Stimulated activated naive CD8-positive, alpha-beta T cell treated with anti-CD3 and anti-CD28 coated beads, Interleukin-15, amount 100 ng/mL, for 72 hours (primary cell): ENCODE measurements around the gene TDRD9.

Source experiments
- ATAC-seq: fragments of 150-1000 bp; cut with Tn5 transposase; 2 replicates; pipeline ENCODE4 v1.10.0; 2021; ENCODE audit warnings: mild to moderate bottlenecking, moderate library complexity
- DNase-seq, 2 donors: peaks; one replicate each; pipeline ENCODE4 v3.0.0; 2021 to 2022
- H3K27ac Mint-ChIP-seq, 2 donors: one replicate each; pipeline ENCODE4 v1.8.0; 2022; ENCODE audit warnings: mild to moderate bottlenecking in 2 of 2, mixed read lengths in 2 of 2, moderate library complexity in 2 of 2
- H3K27me3 Mint-ChIP-seq: one replicate; pipeline ENCODE4 v1.8.0; 2022; ENCODE audit warnings: mixed read lengths
- H3K4me1 Mint-ChIP-seq: one replicate; pipeline ENCODE4 v1.8.0; 2022; ENCODE audit warnings: mild to moderate bottlenecking, mixed read lengths
- H3K4me3 Mint-ChIP-seq, 2 donors: one replicate each; pipeline ENCODE4 v1.8.0; 2022; ENCODE audit warnings: mild to moderate bottlenecking in 2 of 2, mixed read lengths in 2 of 2, moderate library complexity in 1 of 2
- H3K9me3 Mint-ChIP-seq, 2 donors: one replicate each; pipeline ENCODE4 v1.8.0; 2022; ENCODE audit warnings: mixed read lengths in 2 of 2

Gene TDRD9

GRCh38 chr14:104014764-104015163, 86.5 kb downstream of the TDRD9 start:
- Mint-ChIP-seq H3K9me3 (no peaks in the 10 kb centered on the region), H3K4me1 (no peaks in the 10 kb centered on the region), H3K4me3 (no peak overlapping the region), H3K27ac (no peak overlapping the region), H3K27me3 (peaks cover 15% of the 10 kb centered on the region)
- DNase-seq, result no peak
- ATAC-seq, result no peak

- Mint-ChIP-seq H3K27me3 (peaks cover 32% of the 10 kb centered on the region), H3K27ac (no peak overlapping the region), H3K9me3 (no peaks in the 10 kb centered on the region), H3K4me3 (no peak overlapping the region), H3K4me1 (no peaks in the 10 kb centered on the region)
- DNase-seq, result no peak
- no peak for ATAC-seq
Measured at GRCh38 chr14:104016873-104017650, 88.8 kb downstream of the TDRD9 start.

GRCh38 chr14:104019029-104019428, 90.8 kb downstream of the TDRD9 start:
- Mint-ChIP-seq H3K9me3 (no peaks in the 10 kb centered on the region), H3K4me1 (no peaks in the 10 kb centered on the region), H3K4me3 (no peak overlapping the region), H3K27ac (no peak overlapping the region), H3K27me3 (peaks cover 39% of the 10 kb centered on the region)
- DNase-seq, result no peak
- no peak for ATAC-seq

- Mint-ChIP-seq H3K27me3 (peaks cover 39% of the 10 kb centered on the region), H3K9me3 (no peaks in the 10 kb centered on the region), H3K4me3 (no peak overlapping the region), H3K4me1 (no peaks in the 10 kb centered on the region), H3K27ac (no peak overlapping the region)
- ATAC-seq (no peak), DNase-seq (no peak)
Measured at GRCh38 chr14:104019806-104020205, 91.5 kb downstream of the TDRD9 start.

- Mint-ChIP-seq H3K4me3 (no peak overlapping the region), H3K9me3 (no peaks in the 10 kb centered on the region), H3K27me3 (peaks cover 38% of the 10 kb centered on the region), H3K27ac (no peak overlapping the region), H3K4me1 (no peaks in the 10 kb centered on the region)
- ATAC-seq (no peak), DNase-seq (no peak)
Measured at GRCh38 chr14:104020471-104020870, 92.2 kb downstream of the TDRD9 start.

GRCh38 chr14:104023325-104024055, 95.2 kb downstream of the TDRD9 start:
- Mint-ChIP-seq H3K27ac (peak overlapping the region in 1 of 2 donors; percentile 41), H3K4me3 (no peak overlapping the region), H3K4me1 (no peaks in the 10 kb centered on the region), H3K27me3 (peaks cover 40% of the 10 kb centered on the region), H3K9me3 (no peaks in the 10 kb centered on the region)
- DNase-seq (no peak), ATAC-seq (no peak)

- no peak for ATAC-seq
- no peaks in the 10 kb centered on the region for H3K9me3 Mint-ChIP-seq
- DNase-seq, result no peak
- no peak overlapping the region for H3K27ac Mint-ChIP-seq
- no peaks in the 10 kb centered on the region for H3K4me1 Mint-ChIP-seq
- H3K27me3 Mint-ChIP-seq, result peaks cover 40% of the 10 kb centered on the region
- no peak overlapping the region for H3K4me3 Mint-ChIP-seq
Measured at GRCh38 chr14:104025534-104025933, 97.3 kb downstream of the TDRD9 start.

- DNase-seq (no peak), ATAC-seq (no peak)
- peaks cover 35% of the 10 kb centered on the region for H3K27me3 Mint-ChIP-seq
- no peaks in the 10 kb centered on the region for H3K4me1 Mint-ChIP-seq
- H3K27ac Mint-ChIP-seq, result no peak overlapping the region
- H3K9me3 Mint-ChIP-seq, result no peaks in the 10 kb centered on the region
- H3K4me3 Mint-ChIP-seq, result no peak overlapping the region
Measured at GRCh38 chr14:104026024-104026423, 97.8 kb downstream of the TDRD9 start.

GRCh38 chr14:104030958-104031357, 102.7 kb downstream of the TDRD9 start:
- H3K4me1 Mint-ChIP-seq, result no peaks in the 10 kb centered on the region
- no peak overlapping the region for H3K27ac Mint-ChIP-seq
- peaks cover 42% of the 10 kb centered on the region for H3K27me3 Mint-ChIP-seq
- DNase-seq (no peak), ATAC-seq (no peak)
- no peaks in the 10 kb centered on the region for H3K9me3 Mint-ChIP-seq
- H3K4me3 Mint-ChIP-seq, result no peak overlapping the region

GRCh38 chr14:104031384-104031783, 103.1 kb downstream of the TDRD9 start:
- H3K4me1 Mint-ChIP-seq, result no peaks in the 10 kb centered on the region
- H3K4me3 Mint-ChIP-seq, result no peak overlapping the region
- ATAC-seq (no peak), DNase-seq (no peak)
- peaks cover 42% of the 10 kb centered on the region for H3K27me3 Mint-ChIP-seq
- H3K27ac Mint-ChIP-seq, result no peak overlapping the region
- no peaks in the 10 kb centered on the region for H3K9me3 Mint-ChIP-seq

GRCh38 chr14:104034976-104035699, 106.9 kb downstream of the TDRD9 start:
- H3K4me1 Mint-ChIP-seq, result no peaks in the 10 kb centered on the region
- no peak overlapping the region for H3K4me3 Mint-ChIP-seq
- no peak overlapping the region for H3K27ac Mint-ChIP-seq
- ATAC-seq (no peak), DNase-seq (no peak)
- peaks cover 33% of the 10 kb centered on the region for H3K27me3 Mint-ChIP-seq
- H3K9me3 Mint-ChIP-seq, result no peaks in the 10 kb centered on the region

- peaks cover 43% of the 10 kb centered on the region for H3K27me3 Mint-ChIP-seq
- H3K27ac Mint-ChIP-seq, result no peak overlapping the region
- H3K9me3 Mint-ChIP-seq, result no peaks in the 10 kb centered on the region
- no peak overlapping the region for H3K4me3 Mint-ChIP-seq
- ATAC-seq (no peak), DNase-seq (no peak)
- H3K4me1 Mint-ChIP-seq, result no peaks in the 10 kb centered on the region
Measured at GRCh38 chr14:104036212-104036611, 108.0 kb downstream of the TDRD9 start.

GRCh38 chr14:104037074-104037473, 108.8 kb downstream of the TDRD9 start:
- ATAC-seq (no peak), DNase-seq (no peak)
- Mint-ChIP-seq H3K27ac (no peak overlapping the region), H3K27me3 (peaks cover 52% of the 10 kb centered on the region), H3K4me3 (no peak overlapping the region), H3K4me1 (no peaks in the 10 kb centered on the region), H3K9me3 (no peaks in the 10 kb centered on the region)

GRCh38 chr14:104037903-104038302, 109.6 kb downstream of the TDRD9 start:
- no peaks in the 10 kb centered on the region for H3K9me3 Mint-ChIP-seq
- peaks cover 47% of the 10 kb centered on the region for H3K27me3 Mint-ChIP-seq
- H3K4me1 Mint-ChIP-seq, result no peaks in the 10 kb centered on the region
- no peak overlapping the region for H3K27ac Mint-ChIP-seq
- no peak for ATAC-seq
- H3K4me3 Mint-ChIP-seq, result no peak overlapping the region
- no peak for DNase-seq

- Mint-ChIP-seq H3K27me3 (peaks cover 39% of the 10 kb centered on the region), H3K9me3 (no peaks in the 10 kb centered on the region), H3K4me1 (no peaks in the 10 kb centered on the region), H3K4me3 (no peak overlapping the region), H3K27ac (no peak overlapping the region)
- no peak for DNase-seq
- ATAC-seq, result no peak
Measured at GRCh38 chr14:104039214-104039613, 111.0 kb downstream of the TDRD9 start.

- no peaks in the 10 kb centered on the region for H3K4me1 Mint-ChIP-seq
- no peak for DNase-seq
- no peak overlapping the region for H3K4me3 Mint-ChIP-seq
- peaks cover 30% of the 10 kb centered on the region for H3K27me3 Mint-ChIP-seq
- ATAC-seq, result no peak
- no peaks in the 10 kb centered on the region for H3K9me3 Mint-ChIP-seq
- no peak overlapping the region for H3K27ac Mint-ChIP-seq
Measured at GRCh38 chr14:104040539-104040938, 112.3 kb downstream of the TDRD9 start.
